AG04449 (cell line): Measurements from ENCODE around the gene DMXL1.

Source experiments
- CTCF ChIA-PET: fragments of 350-600 bp; formaldehyde crosslinking; extraction: SDS; loops from one replicate; lab custom pipeline; 2021; ENCODE audit warnings: antibody characterized with exemption; lab: Yijun Ruan, JAX
- POLR2A ChIA-PET: fragments of 400-600, 350-600 bp; formaldehyde crosslinking; extraction: SDS; loops from one replicate; lab custom pipeline; 2020; ENCODE audit warnings: antibody characterized with exemption, inconsistent platforms; lab: Yijun Ruan, JAX
- DNase-seq: peaks from one replicate; pipeline ENCODE4 v3.0.0-alpha.2; 2010; ENCODE audit warnings: low read depth, low spot score
- H3K4me3 ChIP-seq: 2 replicates; pipeline ENCODE4 v1.5.1; 2011; ENCODE audit warnings: low read depth, mild to moderate bottlenecking, control low read depth, low read length
- TF ChIP-seq, protein P1 (sequence below): IDR thresholded peaks from one replicate; pipeline ENCODE4 v1.5.1; 2011; ENCODE audit warnings: mild to moderate bottlenecking, moderate library complexity, low read length, control low read depth, inconsistent platforms; ENCODE audit not compliant: insufficient read depth; ENCODE audit errors: missing control alignments

DMXL1 gene, protein sequence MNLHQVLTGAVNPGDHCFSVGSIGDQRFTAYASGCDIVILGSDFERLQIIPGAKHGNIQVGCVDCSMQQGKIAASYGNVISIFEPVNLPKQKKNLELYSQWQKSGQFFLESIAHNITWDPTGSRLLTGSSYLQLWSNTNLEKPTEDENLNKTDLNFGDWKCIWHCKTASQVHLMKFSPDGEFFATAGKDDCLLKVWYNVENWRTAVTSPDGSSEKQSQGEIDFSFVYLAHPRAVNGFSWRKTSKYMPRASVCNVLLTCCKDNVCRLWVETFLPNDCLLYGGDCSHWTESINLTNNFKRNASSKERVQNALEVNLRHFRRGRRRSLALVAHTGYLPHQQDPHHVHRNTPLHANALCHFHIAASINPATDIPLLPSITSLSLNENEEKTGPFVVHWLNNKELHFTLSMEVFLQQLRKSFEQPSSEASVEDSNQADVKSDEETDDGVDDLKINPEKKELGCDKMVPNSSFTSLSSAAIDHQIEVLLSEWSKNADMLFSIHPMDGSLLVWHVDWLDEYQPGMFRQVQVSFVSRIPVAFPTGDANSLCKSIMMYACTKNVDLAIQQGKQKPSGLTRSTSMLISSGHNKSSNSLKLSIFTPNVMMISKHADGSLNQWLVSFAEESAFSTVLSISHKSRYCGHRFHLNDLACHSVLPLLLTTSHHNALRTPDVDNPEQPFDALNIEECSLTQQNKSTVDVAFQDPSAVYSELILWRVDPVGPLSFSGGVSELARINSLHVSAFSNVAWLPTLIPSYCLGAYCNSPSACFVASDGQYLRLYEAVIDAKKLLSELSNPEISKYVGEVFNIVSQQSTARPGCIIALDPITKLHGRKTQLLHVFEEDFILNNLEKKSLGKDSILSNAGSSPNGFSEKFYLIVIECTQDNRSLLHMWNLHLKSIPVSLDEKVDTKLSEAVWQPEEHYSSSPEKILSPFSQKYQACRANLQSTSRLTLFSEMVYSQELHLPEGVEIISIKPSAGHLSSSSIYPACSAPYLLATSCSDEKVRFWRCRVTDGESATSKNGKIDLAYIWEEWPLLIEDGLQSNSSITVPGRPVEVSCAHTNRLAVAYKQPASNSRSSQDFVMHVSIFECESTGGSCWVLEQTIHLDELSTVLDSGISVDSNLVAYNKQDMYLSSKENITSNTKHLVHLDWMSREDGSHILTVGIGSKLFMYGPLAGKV (N-terminal part only)

DNA sequence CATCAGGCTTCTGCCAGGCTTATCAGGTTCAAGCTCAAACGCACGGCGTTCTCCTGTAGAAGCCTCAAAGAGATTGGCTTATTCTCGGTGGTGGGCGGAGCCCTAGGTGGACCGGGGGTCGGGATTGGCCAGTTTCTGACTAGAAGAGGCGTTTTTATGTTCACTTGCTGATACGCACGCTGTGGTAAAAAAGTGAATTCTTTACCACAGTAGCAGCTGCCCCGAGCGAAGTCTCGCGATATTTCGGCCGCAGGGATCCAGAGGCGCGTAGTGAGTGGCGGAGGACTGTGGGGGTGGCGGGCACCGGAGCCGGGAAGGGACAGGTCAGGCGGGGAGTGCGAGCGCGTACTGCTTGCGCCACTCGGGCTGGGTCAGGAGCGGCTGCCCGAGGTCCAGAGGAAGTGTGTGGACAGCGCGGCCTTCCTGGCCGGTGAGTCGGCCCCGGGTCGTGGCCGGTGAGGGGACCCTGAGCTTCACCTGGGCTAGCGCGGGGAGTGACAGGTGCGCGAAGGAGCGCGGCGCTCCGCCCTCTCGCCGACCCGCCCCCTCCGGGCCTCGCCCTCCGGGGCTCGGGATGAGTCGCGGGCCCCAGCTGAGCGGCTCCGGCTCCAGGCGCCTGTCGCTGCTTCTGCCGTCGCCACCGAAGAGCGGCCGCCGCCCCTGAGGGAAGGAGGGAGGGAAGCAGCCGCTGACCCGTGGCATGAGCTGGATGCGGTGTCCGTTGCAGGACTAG lies at the start of gene DMXL1:
DMXL1 (plus strand) TSS at position 260 of the 733 bp plus-strand sequence. CDS start 483 bp downstream, outside the sequence.
- ChIA-PET CTCF (interaction anchor here (0.6 to 3.3 kb wide), 6 partner anchors 10 to 341 kb away, joined by 3 to 19 read pairs (median 4); partner anchors contain the start of gene DTWD2), POLR2A (interaction anchor here (0.6 to 1.2 kb wide), 8 partner anchors 10 to 349 kb away, joined by 3 to 8 read pairs (median 3); partner anchors contain the start of gene DTWD2)
- peak; percentile 96 for DNase-seq
- peak within 1 kb of the TSS; percentile 99 for H3K4me3 ChIP-seq
- TF ChIP-seq, protein P1, sequence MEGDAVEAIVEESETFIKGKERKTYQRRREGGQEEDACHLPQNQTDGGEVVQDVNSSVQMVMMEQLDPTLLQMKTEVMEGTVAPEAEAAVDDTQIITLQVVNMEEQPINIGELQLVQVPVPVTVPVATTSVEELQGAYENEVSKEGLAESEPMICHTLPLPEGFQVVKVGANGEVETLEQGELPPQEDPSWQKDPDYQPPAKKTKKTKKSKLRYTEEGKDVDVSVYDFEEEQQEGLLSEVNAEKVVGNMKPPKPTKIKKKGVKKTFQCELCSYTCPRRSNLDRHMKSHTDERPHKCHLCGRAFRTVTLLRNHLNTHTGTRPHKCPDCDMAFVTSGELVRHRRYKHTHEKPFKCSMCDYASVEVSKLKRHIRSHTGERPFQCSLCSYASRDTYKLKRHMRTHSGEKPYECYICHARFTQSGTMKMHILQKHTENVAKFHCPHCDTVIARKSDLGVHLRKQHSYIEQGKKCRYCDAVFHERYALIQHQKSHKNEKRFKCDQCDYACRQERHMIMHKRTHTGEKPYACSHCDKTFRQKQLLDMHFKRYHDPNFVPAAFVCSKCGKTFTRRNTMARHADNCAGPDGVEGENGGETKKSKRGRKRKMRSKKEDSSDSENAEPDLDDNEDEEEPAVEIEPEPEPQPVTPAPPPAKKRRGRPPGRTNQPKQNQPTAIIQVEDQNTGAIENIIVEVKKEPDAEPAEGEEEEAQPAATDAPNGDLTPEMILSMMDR, result no peak

DNA sequence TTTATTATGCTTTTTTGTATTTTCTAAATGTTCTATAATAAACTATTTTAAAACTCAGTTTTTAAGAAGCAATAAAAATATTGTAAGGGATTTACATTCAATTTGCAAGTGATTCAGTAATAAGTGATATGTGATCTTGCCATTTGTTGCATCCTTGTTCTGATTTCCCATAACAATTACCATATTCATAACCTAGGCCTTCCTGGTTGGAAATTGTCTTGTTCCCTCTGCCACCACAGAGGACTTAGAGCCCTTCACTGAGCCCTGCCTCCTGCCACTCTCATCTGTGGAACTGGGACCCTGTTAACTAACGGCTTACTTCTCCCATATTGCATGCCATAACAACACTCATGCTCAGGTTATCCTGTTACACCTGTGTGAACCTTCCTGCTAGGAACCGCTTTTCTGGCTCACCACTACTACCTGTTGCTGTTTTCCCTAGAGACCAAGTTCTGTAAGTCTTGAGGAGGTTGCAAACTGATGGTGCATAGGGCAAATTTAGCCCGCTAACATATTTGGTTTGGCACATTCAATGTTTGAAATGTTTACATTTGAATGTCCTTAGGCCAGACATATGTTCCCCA lies 49.6 kb upstream of the DMXL1 start:
- POLR2A ChIA-PET, result no interaction called here
- TF ChIP-seq, protein P1, result no peak
- H3K4me3 ChIP-seq, result no peak overlapping the region
- CTCF ChIA-PET, result interaction anchor here (0.7 to 9.4 kb wide), 16 partner anchors 9 to 431 kb away, joined by 3 to 139 read pairs (median 4); partner anchors contain the start of genes DTWD2 and HSD17B4
- DNase-seq, result no peak

DNA sequence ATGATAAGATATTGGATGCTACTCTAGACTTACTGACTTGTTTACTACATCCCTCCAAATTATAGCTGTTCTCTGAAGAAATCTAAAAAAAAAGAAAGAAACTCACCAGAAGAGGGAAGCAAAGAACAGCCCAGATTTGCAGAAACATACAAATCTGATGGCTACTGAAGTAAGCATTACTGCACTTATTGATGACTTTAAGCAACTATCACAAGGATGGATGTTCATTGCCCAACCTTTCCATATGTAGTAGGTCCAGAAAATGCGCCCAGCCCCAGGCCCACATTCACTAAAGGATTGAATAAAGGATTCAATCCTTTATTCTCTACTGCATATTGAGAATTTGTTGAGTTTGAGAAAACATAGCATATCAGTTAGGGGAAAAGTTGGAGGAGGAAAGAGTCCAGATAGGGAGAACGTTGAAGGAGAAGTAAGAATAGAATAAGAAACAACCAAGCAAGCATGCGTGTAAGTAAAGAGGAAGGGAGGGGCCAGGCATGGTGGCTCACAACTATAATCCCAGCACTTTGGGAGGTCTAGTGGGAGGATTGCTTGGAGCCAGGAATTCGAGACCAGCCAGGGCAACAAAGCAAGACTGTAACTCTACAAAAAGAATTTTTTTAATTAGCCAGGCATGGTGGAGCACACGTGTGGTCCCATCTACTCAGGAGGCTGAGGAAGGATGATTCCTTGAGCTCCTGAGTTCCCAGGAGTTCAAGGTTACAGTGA lies 48.7 kb upstream of the DMXL1 start:
- DNase-seq, result peak; percentile 3
- ChIA-PET POLR2A (no interaction called here), CTCF (interaction anchor here (0.7 to 9.4 kb wide), 15 partner anchors 8 to 430 kb away, joined by 3 to 139 read pairs (median 4); partner anchors contain the start of gene HSD17B4)
- no peak overlapping the region for H3K4me3 ChIP-seq
- TF ChIP-seq, protein P1, result peak; percentile 37

DNA sequence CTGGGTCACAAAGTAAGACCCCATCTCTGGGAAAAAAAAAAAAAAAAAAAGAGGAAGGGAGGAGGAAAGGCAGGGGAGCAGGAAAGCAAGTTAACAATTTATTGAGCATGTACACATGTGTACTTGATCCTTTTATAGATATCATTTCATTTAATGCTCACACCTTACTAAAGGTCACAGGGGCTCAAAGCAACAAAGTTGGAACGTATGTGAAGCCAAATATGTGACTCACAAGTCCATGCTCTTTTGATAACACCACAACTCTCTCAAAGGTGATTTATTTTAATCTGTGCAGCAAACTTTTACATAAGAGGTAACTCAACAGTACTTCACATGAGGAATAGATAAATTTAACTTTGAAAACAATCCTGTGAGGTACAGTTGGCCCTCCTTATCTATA lies 48.1 kb upstream of the DMXL1 start:
- ChIA-PET CTCF (interaction anchor here (1.0 to 9.4 kb wide), 5 partner anchors 34 to 412 kb away, joined by 3 to 139 read pairs (median 4); no protein-coding TSS in a partner anchor), POLR2A (no interaction called here)
- no peak overlapping the region for H3K4me3 ChIP-seq
- no peak for DNase-seq
- TF ChIP-seq, protein P1, result no peak
